NCI-H2081 (cell line): Measurements from ENCODE around the gene DIS3L2.
"Not testable (repeated sequence)": the region's sequence is repeated elsewhere in the genome, so short reads cannot be mapped to it uniquely, and the experiment has no call there.

ENCODE experiments used
- DNase-seq, 2 experiments: peaks; one replicate each; lab custom pipeline; 2025; lab: John Stamatoyannopoulos, UW

DIS3L2 gene

DNA sequence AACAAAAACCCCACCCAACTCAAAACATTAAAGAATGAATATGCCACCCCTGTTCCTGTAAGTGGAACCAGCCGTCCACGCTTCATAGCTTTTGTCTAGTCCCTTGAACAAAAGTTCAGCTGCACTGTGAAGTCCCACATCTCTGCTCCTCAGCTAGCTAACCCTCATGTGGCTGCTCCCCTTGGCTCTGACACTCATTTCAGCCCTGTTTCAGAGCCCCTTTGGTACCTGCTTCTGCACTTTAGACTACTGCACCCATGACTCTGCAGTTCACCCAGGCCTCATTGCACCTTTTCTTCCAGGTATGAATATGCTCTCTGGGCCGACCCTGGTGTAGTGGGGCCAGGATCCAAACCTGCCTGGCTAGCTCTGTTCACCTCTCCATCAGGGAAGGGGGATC is 155.3 kb downstream of the DIS3L2 start:
- no peak for DNase-seq

DNA sequence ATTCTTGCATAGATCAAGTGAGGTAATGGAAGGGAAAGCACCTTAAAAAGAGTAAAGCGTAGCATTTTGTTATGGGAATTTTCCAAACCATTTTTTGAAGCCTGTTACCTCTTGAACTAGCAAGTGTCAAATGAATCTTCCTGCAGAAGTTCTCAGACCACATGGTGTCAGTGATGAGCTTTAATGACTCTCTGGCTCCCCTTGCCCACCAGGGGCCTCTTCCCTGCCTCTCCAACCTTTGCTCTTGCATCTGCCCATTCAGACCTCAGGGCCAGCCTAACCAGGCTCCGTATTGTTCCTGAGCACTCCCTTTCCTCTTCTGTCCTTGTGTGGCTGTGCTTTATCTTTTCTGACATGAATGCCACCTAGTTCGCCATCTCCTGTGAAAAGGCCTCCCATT is 155.9 kb downstream of the DIS3L2 start:
- no peak for DNase-seq

DNA sequence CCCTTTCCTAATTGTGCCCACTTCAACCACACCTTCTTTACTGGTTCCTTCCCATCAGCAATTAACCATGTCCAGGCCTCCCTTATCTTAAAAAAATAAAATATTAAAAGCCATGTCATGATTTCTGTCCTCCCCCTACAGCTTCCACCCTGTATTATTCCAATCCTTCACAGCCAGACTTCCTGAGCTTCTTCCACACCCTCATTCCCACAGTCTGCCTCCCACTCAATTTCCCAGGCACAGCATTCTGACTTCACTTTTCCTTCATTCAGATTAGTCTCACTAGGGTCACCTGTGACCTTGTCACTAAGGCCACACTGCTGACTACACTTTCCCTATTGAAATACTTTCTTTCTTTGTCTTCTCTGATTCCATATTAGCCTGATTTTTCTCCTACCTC is 159.4 kb downstream of the DIS3L2 start:
- no peak for DNase-seq

DNA sequence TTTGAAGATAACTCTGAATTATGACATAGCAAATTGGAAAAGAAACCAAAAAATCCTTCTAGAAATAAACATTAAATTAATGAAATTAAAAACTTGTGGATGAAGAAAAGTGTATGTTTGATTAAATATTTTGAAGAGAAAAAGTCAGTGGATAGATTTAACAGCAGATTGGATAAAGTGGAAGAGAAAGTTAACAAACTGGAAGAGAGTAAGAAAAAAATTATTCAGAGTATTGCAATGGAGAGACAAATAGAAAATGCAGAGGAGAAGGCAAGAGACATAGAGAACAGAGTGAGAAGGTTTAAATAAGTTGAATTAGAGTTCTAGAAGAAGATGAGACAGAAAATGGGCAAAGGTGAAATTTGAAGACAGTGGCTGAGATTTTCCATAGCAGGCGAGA is 162.8 kb downstream of the DIS3L2 start:
- no peak for DNase-seq

DNA sequence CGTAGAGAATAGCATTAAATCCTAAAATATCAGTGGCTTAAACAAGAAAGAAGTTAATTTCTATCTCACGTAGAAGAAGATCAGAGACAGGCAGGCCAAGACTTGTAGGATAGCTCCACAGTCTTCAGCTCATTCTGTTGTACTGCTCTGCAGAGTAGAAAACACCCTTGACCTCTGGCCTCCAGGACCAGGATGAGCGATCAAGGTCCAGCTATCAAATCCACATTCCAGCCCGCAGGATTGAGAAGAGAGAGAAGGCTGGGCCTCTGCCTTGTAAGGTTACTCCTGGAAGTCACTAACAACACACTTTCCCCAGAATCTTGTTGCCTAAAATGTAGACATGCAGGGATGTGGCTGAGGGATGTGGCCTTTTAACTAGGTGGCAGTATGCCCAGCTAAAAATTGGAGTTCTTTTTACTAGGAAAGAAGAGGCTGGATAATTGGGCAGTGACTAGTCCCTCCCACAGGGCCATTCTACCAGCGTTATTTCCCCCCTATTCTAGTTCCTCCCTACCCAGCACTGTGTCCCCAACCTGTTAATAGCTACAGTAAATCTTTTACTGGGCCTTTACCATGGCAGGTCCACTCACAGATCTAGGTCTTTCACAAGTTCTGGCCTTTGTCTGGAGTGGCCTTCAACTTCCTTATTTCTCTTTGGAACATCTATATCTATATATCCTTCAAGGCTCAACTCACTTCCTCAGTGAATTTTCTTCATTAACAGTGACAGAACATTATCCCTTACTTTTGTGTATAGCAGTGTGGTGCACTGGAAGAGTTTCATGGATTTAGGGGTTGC is 165.0 kb downstream of the DIS3L2 start:
- no peak for DNase-seq

DNA sequence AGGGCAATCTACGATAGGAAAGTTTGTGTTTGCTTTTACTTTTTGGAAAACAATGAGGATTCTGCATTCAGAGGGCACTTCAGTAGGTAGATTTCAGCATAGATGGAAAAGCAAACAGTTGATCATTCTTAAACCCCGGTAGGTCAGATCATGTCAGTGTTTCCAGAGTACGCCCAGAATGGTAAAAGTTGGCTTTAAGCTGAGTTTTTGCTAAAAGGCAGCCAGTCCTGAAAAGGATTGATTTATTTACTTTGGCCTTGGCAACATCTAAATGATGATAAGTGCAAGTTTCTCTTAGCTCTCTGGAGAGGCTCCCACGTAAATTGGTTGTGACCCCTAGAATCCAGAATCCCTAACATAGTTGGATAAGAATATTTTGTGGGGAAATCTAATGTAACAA is 168.0 kb downstream of the DIS3L2 start:
- DNase-seq, result no peak

DNA sequence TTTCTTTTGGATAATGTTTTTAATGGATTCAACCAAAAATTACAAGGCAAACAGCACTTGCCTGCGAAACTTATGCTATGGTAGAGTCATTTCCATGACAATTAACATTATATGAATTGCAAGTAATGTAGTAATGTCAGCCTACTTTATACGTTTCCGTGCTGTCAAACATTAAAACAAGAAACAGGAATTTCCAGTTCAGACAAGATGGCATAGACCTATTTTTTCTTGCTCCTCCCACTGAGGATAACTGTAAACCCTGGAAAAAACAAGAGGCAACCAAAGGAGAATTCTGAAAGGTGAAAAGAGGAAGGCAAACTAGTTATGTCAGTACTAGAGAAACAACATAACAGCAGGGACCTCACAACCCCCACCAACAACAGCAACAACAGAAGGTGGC is 170.7 kb downstream of the DIS3L2 start:
- no peak for DNase-seq

DNA sequence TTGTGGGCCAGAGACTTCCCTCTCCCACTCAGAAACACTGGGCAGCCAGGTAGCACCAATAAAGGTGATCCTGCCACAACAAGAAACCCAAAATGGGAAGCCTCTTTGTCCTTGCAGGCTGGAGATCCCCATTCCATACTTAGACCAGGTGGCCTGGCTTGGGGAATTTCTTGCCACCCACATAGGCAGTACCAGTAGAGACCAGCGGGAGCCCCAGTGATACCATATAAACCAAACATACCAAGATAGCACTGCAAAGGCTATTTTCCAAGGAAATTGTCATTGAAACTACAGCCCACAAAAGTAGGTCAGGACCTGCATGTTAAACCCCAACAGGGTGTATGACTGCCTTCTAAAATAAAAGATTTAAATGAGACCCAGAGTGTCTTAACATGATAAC is 171.6 kb downstream of the DIS3L2 start:
- DNase-seq, result no peak

DNA sequence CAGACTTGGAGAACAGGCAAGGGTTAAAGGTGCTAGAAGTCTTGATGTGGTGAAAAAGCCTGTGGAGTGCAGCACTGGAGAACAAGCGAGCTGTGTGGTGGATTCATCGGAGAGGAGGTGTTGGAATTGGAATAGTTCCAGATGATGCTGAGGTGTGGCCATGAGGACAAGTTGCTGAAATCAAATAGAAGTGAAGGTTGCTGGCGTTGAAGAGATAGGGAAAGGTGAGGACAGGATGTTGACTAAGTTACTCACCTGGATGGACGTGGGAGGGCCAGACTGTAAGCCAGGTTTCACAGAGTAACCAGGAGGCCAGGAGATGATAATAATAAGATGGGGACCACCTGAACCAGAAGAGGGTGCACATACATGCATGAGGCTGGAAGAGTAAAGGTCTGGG is 173.4 kb downstream of the DIS3L2 start:
- DNase-seq, result no peak

DNA sequence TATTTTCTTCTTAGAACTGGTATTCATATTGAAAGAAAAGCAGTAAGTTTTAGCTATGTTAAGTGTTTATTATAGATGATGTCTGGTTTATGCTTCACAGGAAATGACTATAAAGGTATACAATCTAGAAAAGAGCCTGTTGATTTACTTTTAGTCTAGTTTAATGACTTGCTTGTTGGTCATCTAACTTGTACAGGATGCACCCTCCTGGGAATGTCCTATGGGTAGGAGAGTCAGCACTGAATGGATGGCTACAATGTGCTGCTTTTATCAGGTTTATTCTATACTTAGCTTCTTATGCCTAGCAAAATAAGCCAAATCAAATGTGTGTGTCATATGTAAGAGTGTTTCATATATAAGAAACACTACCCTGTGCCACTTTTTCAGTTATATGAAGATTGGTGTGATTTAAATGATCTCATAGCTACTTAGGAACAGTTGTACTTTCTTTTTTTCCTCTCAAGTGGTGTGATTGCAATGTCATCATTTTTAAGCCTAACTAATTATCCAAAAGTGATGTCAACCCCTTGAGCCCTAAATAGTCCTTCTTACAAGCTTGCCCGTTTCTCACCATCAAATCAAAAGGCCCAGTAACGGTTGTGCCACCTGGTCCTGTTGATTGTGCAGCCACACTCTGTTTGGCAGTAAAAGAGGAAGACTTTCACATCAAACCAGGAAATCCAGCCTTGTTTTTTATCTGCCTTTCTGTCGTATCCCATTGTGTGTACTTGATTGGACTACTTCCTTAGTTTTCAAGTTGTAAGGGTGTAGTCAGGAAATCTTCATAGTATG is 176.0 kb downstream of the DIS3L2 start:
- no peak for DNase-seq

DNA sequence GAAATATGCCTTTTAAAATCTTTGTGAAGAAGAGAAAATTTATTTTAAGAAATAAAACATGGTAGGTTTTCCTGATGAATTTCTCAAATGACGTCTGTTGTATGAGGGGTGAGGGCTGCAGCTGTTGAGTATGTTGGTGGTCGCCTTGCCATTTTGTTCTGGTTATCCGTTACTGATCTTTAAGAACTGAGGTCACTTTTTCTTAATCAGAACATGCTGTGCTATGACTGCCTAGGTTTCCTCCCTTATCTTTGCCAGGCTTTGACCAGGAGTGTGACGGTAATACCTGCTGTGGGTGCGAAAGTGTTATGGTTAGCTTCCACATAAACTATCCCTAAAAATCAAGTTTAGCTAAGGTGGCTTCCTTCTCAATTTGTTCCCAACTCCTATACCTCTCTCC is 176.9 kb downstream of the DIS3L2 start:
- no peak for DNase-seq

DNA sequence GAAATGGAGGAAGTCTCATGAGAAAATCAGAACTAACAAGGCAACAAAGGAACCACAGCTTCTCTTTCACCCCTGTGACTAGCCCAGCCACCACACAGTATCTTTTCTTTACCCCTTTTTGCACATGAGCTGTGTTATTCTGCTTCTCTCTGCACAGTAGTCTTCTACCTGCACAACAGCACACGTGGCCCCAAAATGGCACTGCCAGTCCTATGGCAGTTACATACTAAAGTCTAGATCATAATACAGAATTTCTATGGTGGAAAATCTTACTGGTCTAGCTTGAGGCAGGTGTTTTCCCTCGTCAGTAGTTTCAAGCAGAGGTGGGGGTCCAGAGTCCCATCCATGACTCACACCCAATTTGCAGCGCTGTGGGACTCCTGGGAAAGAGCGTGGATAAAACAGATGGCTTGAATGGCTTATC is 177.7 kb downstream of the DIS3L2 start:
- DNase-seq, result no peak

DNA sequence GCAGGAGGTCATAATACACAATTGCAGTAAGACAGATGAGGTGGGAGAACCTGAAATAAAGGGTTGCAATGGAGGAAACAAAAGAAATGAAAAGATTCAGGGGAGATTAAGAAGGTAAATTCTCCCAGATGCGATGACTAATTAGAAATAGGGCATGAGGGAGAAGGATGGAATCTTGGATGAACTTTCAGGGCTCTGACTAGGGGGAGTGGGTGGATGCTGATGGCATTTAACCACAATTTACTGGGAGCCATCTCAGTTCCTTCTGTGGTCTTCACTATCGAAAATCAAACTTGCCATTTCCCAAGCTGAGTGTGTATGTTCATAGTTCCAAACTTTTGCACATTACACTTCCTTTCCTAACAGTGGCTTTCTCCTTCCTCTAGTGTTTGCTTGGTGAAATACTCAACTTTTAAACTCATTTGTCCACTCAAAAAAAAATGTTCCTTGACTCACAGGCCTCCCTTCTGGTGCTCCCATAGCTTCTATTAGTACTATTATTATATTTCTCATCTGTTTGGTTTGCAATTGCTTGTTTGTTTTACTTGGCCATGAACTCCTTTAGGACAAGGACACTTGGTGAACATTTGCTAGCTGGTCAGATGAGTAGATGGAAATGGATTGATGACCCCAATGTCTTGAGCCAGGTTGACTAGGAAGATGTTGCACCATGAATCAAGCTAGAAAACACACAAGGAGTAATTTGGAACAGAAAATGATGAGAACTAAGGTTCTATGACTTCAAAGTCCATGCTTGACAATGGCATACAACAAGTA is 178.5 kb downstream of the DIS3L2 start:
- no peak for DNase-seq

DNA sequence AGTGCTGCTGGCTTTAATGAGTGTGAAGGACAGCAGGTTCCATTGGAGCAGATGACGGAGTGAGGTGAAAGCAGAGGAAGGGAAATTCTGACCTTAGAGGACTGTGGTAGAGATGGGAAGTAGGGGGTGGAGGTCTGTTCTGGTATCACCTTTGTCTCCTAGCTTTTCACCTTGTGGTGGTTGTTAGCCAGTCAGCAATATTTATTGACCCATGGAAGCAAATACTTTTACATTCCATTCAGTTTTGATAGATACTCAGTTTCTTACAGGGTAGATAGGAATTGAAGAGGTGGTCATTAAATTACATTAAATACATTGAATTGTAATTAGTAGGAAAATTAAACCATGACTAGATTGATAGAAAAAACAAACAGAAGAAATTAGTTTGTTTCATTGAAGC is 180.1 kb downstream of the DIS3L2 start:
- DNase-seq, result no peak

DNA sequence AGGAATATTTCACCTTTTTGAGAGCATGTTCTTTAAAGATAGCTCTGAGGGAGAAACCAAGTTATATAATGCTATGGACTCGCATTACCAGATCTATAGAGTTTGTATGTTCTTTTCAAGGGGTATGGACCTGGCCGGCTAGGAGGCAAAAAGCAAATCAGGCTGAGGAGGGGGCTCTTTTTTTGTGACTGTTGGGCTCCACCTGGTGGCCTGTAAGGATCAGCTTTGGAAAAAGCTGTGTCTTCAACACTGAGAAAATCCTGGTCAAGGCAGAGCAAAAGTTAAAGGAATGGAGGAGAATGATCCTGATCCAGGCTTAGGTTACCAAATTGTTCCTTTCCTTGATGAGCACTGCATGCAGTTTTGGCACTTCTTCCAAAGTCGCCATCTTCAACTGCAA is 180.5 kb downstream of the DIS3L2 start:
- peak; percentile 21 to 25 for DNase-seq

DNA sequence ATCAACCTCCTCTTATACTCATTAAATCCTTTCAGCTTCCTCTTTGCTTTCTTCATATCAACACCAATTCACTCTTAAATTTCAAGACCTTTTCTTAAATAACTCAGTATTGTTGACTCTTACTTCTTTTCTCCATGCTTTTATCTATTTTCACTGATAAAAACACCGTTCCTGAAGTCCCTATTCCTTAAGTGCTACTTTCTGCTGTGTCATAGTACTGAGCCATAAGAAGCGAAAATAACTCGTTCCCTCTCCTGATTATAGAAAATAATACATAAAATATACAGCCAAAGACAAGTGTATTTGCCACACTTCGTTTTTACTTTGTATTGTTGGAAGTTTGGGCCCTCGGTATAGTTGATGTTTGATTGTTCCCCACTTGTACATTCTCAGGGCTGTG is 181.0 kb downstream of the DIS3L2 start:
- DNase-seq, result no peak

DNA sequence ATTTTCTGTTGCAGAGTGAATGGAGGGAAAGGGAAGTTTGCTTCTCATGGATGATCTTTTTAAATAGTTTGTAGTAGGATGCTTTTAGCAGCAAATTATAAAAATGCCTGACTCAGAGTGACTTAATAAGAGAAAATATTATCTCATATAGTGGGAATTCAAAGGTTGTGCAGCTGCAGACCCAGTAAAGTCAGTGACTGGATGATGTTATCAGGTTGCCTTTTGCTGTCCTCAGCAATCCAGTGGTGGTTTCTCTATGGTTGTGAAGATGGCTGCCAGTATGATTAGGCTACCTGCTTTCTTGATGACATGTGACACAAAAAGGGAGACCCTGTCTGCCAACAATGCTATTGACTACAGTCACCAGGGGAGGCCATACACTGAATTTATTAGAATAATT is 184.8 kb downstream of the DIS3L2 start:
- DNase-seq, result no peak

DNA sequence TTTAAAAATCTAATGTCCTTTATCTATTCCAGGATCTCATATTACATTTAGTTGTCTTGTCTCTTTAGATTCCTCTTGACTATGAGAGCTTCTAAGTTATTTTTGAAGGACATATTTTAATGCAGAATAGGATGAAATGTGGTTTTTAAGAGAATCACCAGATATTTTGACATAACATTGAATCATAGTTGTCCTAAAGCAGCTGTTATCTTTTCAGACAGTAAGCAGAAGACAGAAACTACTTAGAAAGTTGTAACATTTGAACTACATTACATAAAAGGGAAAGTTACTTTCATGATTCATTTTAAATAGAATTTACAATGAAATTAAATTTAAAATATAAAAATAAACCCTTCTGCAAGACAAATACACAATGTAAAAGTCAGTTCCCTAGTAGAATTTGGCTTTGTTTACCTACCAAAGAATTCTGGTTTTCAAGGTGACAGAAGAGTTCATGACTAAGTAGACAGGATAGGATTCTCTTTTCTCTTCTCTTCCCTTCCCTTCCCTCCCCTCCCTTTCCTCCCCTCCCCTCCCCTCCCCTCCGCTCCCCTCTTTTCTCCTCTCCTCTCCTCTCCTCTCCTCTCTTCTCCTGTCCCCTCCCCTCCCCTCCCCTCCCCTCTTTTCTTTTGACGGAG is 186.0 kb downstream of the DIS3L2 start:
- no peak for DNase-seq

DNA sequence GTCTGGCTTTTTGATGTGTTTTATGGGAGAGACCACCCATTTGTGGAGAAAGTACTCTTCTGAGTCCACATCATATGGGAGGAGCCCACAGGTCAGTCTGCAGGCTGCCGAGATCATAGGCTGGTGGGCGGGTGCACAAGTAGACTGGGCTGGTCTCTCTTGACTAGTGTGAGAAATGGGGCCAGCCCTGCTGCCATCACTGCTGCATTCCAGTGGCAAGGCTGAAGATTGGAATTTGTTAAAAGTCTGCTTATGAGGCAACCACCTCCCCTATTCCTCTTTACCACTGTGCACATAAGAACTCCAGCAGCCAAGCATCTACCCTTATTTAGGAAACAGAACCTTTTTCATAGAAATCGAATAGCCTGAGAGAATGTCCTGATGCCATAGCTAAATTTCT is 200.7 kb downstream of the DIS3L2 start:
- no peak for DNase-seq

DNA sequence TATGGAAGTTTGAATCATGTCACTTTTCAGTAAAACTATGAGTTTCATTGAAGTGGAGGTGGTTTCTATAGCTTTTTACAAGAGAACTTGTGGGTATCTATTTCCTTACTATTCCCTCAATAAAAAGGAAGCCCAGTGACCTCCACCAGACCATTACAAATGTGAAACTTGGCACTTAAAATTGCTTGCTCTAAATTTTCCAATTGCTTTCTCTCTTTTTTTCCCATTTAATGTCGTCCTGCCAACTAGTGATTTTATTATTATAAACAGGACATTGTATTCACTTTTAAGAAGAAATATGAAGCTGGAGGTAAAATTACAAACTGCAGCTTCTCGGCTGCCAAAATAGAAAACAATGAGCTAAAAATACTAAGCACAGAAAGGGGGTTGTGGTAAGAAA is 208.9 kb downstream of the DIS3L2 start:
- no peak for DNase-seq

DNA sequence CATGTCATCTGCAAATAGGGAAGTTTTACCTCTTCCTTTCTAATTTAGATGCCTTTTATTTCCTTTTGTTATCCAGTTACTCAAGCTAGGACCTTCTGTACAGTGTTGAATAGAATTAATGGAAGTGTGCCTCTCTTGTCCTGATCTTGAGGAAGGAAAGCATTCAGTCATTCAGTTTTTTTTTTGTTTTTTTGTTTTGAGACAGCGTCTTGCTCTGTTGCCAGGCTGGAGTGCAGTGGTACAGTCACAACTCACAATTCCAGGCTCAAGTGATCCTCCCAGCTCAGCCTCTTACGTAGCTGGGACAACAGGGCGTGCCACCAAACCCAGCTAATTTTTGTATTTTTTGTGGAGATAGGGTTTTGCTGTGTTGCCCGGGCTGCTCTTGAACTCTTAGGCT is 213.1 kb downstream of the DIS3L2 start:
- DNase-seq, result no peak

DNA sequence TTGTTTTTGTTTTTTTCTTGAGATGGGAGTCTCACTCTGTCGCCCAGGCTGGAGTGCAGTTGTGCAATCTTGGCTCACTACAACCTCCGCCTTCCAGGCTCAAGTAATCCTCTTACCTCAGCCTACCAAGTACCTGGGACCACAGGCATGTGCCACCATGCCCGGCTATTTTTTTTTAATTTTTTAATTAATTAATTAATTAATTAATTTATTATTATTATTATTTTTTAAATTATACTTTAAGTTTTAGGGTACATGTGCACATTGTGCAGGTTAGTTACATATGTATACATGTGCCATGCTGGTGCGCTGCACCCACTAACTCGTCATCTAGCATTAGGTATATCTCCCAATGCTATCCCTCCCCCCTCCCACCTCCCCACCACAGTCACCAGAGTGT is 215.1 kb downstream of the DIS3L2 start:
- DNase-seq, result not testable (repeated sequence)
